Spleen (tissue), 11 donors: ENCODE measurements around the gene SCARB1. TPM values are rescaled to one million over a fixed set of nuclear protein-coding genes. Genes with fewer than 3 reads are reported as not detected.

ENCODE experiments used
- DNase-seq: peaks from one replicate; pipeline ENCODE4 v3.0.0-alpha.2; 2020
- H3K27ac ChIP-seq, 8 donors: fragments of 200-600 bp; sonication (generic) in 7 of 8; 1 replicate in 4 of 8; 2 replicates in 4 of 8; pipeline versions ENCODE4 v1.5.0 to v1.8.0; 2016 to 2021; ENCODE audit warnings: inconsistent platforms in 4 of 8, mild to moderate bottlenecking in 4 of 8, moderate library complexity in 1 of 8
- H3K27me3 ChIP-seq, 7 donors: fragments of 200-600 bp; sonication (generic) in 6 of 7; replicated peaks in 1 of 7; 1 replicate in 4 of 7; 2 replicates in 3 of 7; pipeline versions ENCODE4 v1.5.0 to v1.8.0; 2016 to 2021; ENCODE audit warnings: inconsistent platforms in 3 of 7, mild to moderate bottlenecking in 1 of 7
- H3K36me3 ChIP-seq, 6 donors: fragments of 200-600 bp; sonication (generic) in 5 of 6; 1 replicate in 4 of 6; 2 replicates in 2 of 6; pipeline versions ENCODE4 v1.5.0 to v1.8.0; 2016 to 2021; ENCODE audit warnings: inconsistent platforms in 2 of 6
- H3K4me1 ChIP-seq, 6 donors: fragments of 200-600 bp; sonication (generic) in 5 of 6; 1 replicate in 3 of 6; 2 replicates in 3 of 6; pipeline versions ENCODE4 v1.5.0 to v1.8.0; 2016 to 2021; ENCODE audit warnings: inconsistent platforms in 3 of 6
- H3K4me3 ChIP-seq, 8 donors: fragments of 200-600 bp; sonication (generic) in 7 of 8; 1 replicate in 4 of 8; 2 replicates in 4 of 8; pipeline versions ENCODE4 v1.5.0 to v1.8.0; 2016 to 2021; ENCODE audit warnings: inconsistent platforms in 4 of 8, mild to moderate bottlenecking in 4 of 8, moderate library complexity in 2 of 8
- H3K9me3 ChIP-seq, 8 donors: fragments of 200-600 bp; sonication (generic) in 7 of 8; 1 replicate in 4 of 8; 2 replicates in 4 of 8; pipeline versions ENCODE4 v1.5.0 to v1.8.0; 2016 to 2021; ENCODE audit warnings: inconsistent platforms in 4 of 8
- POLR2A ChIP-seq, 3 donors: fragments of 450-650 bp; IDR thresholded peaks; one replicate each; pipeline ENCODE4 v1.5.1; 2017; ENCODE audit warnings: antibody characterized with exemption in 3 of 3, mild to moderate bottlenecking in 1 of 3
- POLR2AphosphoS5 ChIP-seq, 3 donors: sonication (generic); formaldehyde crosslinking; IDR thresholded peaks; one replicate each; pipeline ENCODE4 v1.5.1; 2017; ENCODE audit warnings: antibody characterized with exemption in 3 of 3
- WGBS, 5 donors: extraction: QIAGEN DNeasy Blood & Tissue Kit in 3 of 5; methylation state at CpG; one replicate each; pipeline versions ENCODE4 v1.1.5 to v1.1.7; 2013 to 2018; 5-methylcytosine and 5-hydroxymethylcytosine counted together
- intact Hi-C: fragments of 100-400 bp; cut with DNase I; formaldehyde crosslinking; loops from one replicate; pipeline ENCODE4 v1.15.0; 2023; ENCODE audit warnings: low total_unique reads
- polyA plus RNA-seq, 3 donors: library from polyadenylated mRNA; stranded (reverse); fragments of 200-250 nt; gene quantifications; one replicate each; pipeline ENCODE4 v1.2.1, GENCODE V29; 2013
- total RNA-seq, 7 donors: library from RNA; depleted of rRNA in 3 of 7; stranded (reverse); fragments of >200 nt in 3 of 7; fragmentation: NEBNext Ultra II Directional in 4 of 7; extraction: Animal tissue kit (Norgen Biotek cat#: 25700) in 4 of 7; gene quantifications; one replicate each; pipeline versions ENCODE4 v1.1.0 to v1.2.1, GENCODE V29; 2016 to 2021
- TF ChIP-seq, protein P1 (sequence below), 11 experiments: fragments of 200-600 bp in 7 of 11; fragments of 450-650 bp in 4 of 11; sonication (generic) in 4 of 11; IDR thresholded peaks in 8 of 11; conservative IDR thresholded peaks in 3 of 11; 1 replicate in 7 of 11; 2 replicates in 4 of 11; pipeline versions ENCODE4 v1.4.0 to v1.8.0; 2016 to 2021; ENCODE audit warnings: antibody characterized with exemption in 11 of 11, inconsistent platforms in 4 of 11, mild to moderate bottlenecking in 1 of 11
- donor health status: healthy with polysubstance abuse.
- donor health status: DM: no; HTN: no; CAD: no; lungs with moderate emphysema.
- donor health status: DM: no; HTN: no; CAD: no.
- donor health status: Bipolar disorder and iron deficiency.
- donor health status: healthy.
- donor health status: DM: no; HTN: no; CAD: no.
- donor health status: DM: yes; HTN: yes; CAD: no.

The SCARB1 gene
- total and polyA plus RNA-seq, 10 donors, result 11.9 to 59.3 (median 24.3) TPM

DNA sequence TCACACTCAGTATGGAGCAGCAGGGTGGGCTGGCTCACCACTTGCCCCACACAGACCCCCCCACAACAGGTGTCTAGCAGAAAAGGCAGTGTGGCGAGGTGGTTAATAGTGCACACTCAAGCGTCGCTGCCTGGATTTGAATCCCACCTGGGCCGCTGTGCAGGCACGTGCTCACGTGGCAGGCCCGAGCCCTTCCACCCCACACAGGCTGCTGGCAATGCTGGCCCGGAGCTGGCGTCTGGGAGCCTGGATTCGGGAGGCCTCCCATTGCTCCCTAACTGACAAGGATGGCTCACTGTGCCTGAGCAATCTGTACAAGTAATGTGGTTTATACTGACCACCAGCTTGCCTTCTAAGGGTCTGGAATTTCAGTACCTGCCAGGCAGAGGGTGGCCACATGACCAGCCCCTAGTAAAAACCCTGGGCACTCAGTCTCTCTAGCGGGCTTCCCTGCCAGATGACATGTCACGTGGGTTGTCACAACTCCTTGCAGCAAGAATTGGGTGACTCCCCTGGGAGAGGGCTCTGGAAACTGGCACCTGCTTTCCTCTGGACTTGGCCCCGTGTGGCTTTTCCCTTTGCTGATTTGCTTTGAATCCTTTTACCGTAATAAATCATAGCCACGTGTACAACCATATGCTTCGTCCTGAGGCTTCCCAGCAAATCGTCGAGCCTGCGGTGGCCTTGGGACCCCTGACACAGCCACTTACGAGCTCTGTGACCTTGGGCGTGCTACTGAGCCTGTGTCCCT, 72.8 kb downstream of the SCARB1 start:
- H3K27ac ChIP-seq, result no peak overlapping the region
- peaks cover 0 to 17% (median 1%) of the 10 kb centered on the region in 6 donors for H3K4me1 ChIP-seq
- peaks cover 0 to 4% (median 0%) of the 10 kb centered on the region in 8 donors for H3K9me3 ChIP-seq
- no peak overlapping the region for H3K4me3 ChIP-seq
- H3K27me3 ChIP-seq, result no peaks in the 10 kb centered on the region
- 84 to 91% (median 86%) methylated on average over 21 of the region's 21 CpGs for WGBS, 5 donors
- H3K36me3 ChIP-seq, result peaks cover 0 to 49% (median 2%) of the 10 kb centered on the region in 6 donors
- intact Hi-C loops, result no loop called here
- TF ChIP-seq POLR2A (IDR thresholded peaks at IDR 0.05) (no peak), POLR2AphosphoS5 (IDR thresholded peaks at IDR 0.05) (no peak)
- TF ChIP-seq, protein P1, sequence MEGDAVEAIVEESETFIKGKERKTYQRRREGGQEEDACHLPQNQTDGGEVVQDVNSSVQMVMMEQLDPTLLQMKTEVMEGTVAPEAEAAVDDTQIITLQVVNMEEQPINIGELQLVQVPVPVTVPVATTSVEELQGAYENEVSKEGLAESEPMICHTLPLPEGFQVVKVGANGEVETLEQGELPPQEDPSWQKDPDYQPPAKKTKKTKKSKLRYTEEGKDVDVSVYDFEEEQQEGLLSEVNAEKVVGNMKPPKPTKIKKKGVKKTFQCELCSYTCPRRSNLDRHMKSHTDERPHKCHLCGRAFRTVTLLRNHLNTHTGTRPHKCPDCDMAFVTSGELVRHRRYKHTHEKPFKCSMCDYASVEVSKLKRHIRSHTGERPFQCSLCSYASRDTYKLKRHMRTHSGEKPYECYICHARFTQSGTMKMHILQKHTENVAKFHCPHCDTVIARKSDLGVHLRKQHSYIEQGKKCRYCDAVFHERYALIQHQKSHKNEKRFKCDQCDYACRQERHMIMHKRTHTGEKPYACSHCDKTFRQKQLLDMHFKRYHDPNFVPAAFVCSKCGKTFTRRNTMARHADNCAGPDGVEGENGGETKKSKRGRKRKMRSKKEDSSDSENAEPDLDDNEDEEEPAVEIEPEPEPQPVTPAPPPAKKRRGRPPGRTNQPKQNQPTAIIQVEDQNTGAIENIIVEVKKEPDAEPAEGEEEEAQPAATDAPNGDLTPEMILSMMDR (IDR thresholded peaks at IDR 0.05 in 8 of 11, conservative IDR thresholded peaks at IDR 0.05 in 3 of 11), result no peak
- no peak for DNase-seq

DNA sequence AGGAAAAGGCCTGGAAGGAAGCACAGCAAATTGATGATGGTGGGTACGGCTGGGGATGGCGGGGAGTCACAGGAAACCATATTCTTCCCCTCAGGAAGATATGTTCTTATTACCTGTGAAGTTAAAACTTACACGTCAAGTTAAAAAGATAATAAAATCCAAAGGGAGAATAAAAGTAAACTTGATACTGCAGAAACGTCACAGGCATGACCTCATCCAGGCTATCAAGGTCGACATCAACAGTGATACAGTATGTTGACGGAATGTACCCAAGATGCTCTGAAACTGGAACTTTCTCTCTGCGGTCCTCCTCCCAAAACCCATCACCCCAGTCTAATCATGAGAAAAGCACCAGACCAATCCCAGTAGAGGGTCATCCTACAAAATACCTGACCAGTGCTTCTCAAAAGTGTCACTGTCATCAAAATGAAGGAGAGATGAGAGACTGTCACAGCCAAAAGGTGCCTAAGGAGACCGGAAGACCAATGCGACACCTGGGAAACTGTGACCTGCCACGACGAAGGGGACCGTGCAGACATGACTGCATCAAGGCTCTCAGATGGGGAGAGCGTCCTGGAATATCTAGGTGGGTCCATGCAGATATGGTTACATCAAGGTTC, 74.6 kb downstream of the SCARB1 start:
- intact Hi-C loops, result no loop called here
- H3K27ac ChIP-seq, result no peak overlapping the region
- H3K36me3 ChIP-seq, result peaks cover 0 to 62% (median 2%) of the 10 kb centered on the region in 6 donors

GRCh38 chr12:124786061-124786964, 77.4 kb downstream of the SCARB1 start:
- TF ChIP-seq, protein P1 (IDR thresholded peaks at IDR 0.05 in 8 of 11, conservative IDR thresholded peaks at IDR 0.05 in 3 of 11), result no peak
- peak in 1 of 3 donors; percentile 13 for TF ChIP-seq POLR2AphosphoS5 (IDR thresholded peaks at IDR 0.05)
- no peak for TF ChIP-seq POLR2A (IDR thresholded peaks at IDR 0.05)
- Histone ChIP-seq H3K27me3 (no peaks in the 10 kb centered on the region), H3K9me3 (no peaks in the 10 kb centered on the region), H3K36me3 (peaks cover 0 to 51% (median 0%) of the 10 kb centered on the region in 6 donors), H3K27ac (no peak overlapping the region), H3K4me1 (peaks cover 0 to 10% (median 0%) of the 10 kb centered on the region in 6 donors), H3K4me3 (peak overlapping the region in 5 of 8 donors; percentile 19 to 52 (median 27))
- no peak for DNase-seq
- intact Hi-C loops, result no loop called here
- WGBS, 5 donors, result 79 to 89% (median 84%) methylated on average over 23 to 31 of the region's 31 CpGs

More for the DNA sequence above, 74.6 kb downstream of the SCARB1 start:
- no peak for DNase-seq
- no peak overlapping the region for H3K4me3 ChIP-seq
- peaks cover 0 to 10% (median 0%) of the 10 kb centered on the region in 6 donors for H3K4me1 ChIP-seq
- TF ChIP-seq, protein P1 (IDR thresholded peaks at IDR 0.05 in 8 of 11, conservative IDR thresholded peaks at IDR 0.05 in 3 of 11), result no peak
- TF ChIP-seq POLR2A (IDR thresholded peaks at IDR 0.05) (no peak), POLR2AphosphoS5 (IDR thresholded peaks at IDR 0.05) (no peak)
- H3K27me3 ChIP-seq, result no peaks in the 10 kb centered on the region
- 92 to 95% (median 93%) methylated on average over 13 of the region's 13 CpGs for WGBS, 5 donors
- peaks cover 0 to 4% (median 0%) of the 10 kb centered on the region in 8 donors for H3K9me3 ChIP-seq
